Measurements from ENCODE around the gene FBXO11.

FBXO11 gene

GRCh38 chr2:47844162-47844561 lies 62.1 kb downstream of the FBXO11 start:
- no peak for DNase-seq

- DNase-seq, result no peak
Observed at GRCh38 chr2:47843407-47843806, 62.9 kb downstream of the FBXO11 start.

GRCh38 chr2:47842846-47843245 lies 63.5 kb downstream of the FBXO11 start:
- no peak for DNase-seq

GRCh38 chr2:47838686-47839085 lies 67.6 kb downstream of the FBXO11 start:
- DNase-seq, result no peak

- no peak for DNase-seq
Observed at GRCh38 chr2:47838249-47838648, 68.0 kb downstream of the FBXO11 start.

GRCh38 chr2:47833516-47833968 lies 72.8 kb downstream of the FBXO11 start:
- DNase-seq, result no peak

- DNase-seq, result no peak
Observed at GRCh38 chr2:47822518-47822917, 83.8 kb downstream of the FBXO11 start.

- DNase-seq, result no peak
Observed at GRCh38 chr2:47819834-47820233, 86.5 kb downstream of the FBXO11 start.

GRCh38 chr2:47818777-47819176 lies 87.5 kb downstream of the FBXO11 start:
- no peak for DNase-seq

- no peak for DNase-seq
Observed at GRCh38 chr2:47815764-47816163, 90.5 kb downstream of the FBXO11 start.

- DNase-seq, result no peak
Observed at GRCh38 chr2:47811668-47812067, 94.6 kb downstream of the FBXO11 start.

- DNase-seq, result no peak
Observed at GRCh38 chr2:47810850-47811249, 95.4 kb downstream of the FBXO11 start.

- DNase-seq, result no peak
Observed at GRCh38 chr2:47809903-47810302, 96.4 kb downstream of the FBXO11 start.

- no peak for DNase-seq
Observed at GRCh38 chr2:47808614-47809013, 97.7 kb downstream of the FBXO11 start.

GRCh38 chr2:47805850-47806249 lies 100.4 kb downstream of the FBXO11 start:
- DNase-seq, result no peak

GRCh38 chr2:47803770-47804169 lies 102.5 kb downstream of the FBXO11 start:
- DNase-seq, result no peak

GRCh38 chr2:47803363-47803762 lies 102.9 kb downstream of the FBXO11 start:
- no peak for DNase-seq

GRCh38 chr2:47801118-47801517 lies 105.2 kb downstream of the FBXO11 start:
- no peak for DNase-seq

GRCh38 chr2:47799031-47799609 lies 107.2 kb downstream of the FBXO11 start:
- DNase-seq, result no peak

GRCh38 chr2:47798631-47799030 lies 107.7 kb downstream of the FBXO11 start:
- DNase-seq, result no peak

GRCh38 chr2:47796090-47796697 lies 110.1 kb downstream of the FBXO11 start:
- DNase-seq, result no peak

- DNase-seq, result no peak
Observed at GRCh38 chr2:47785986-47786385, 120.3 kb downstream of the FBXO11 start.

- DNase-seq, result no peak
Observed at GRCh38 chr2:47784352-47784851, 121.9 kb downstream of the FBXO11 start.

- peak; percentile 73 for DNase-seq
Observed at GRCh38 chr2:47783486-47784351, 122.6 kb downstream of the FBXO11 start.
